ENCODE measurements around the gene FSTL4.

DNA sequence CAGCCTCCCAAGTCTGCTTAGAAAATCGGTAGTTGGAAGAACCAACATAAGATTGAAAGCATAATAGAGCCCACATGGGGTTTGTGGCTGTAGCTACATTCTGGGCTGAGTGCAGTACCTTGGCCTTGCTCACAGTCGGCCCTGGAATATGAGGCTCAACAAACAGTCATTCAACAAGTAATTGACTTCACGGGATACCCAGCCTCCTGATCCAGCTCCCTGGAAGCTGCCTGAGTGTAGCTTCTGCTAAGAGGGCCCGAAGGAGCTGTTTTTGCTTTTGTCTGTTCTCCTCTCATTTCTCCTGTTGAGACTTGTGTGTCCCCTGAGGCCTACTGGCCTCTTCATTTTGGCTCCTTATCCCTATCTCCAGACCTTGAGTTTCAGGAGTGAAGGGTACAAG is 389.8 kb downstream of the FSTL4 start:
- TF ChIP-seq CTCF (IDR thresholded peaks at IDR 0.05) (no peak), POLR2A (IDR thresholded peaks at IDR 0.05) (no peak)

Measured in prostate gland (tissue), 2 donors.